SK-N-MC (cell line): ENCODE results near the gene BTBD6.

Experiments
- EZH2 ChIP-seq: fragments of 200-600 bp; sonication (generic); IDR thresholded peaks from one replicate; pipeline ENCODE4 v1.6.1; 2017; ENCODE audit warnings: antibody characterized with exemption
- FOXP2 ChIP-seq: optimal IDR thresholded peaks from 2 replicates; pipeline ENCODE3; 2011; ENCODE audit warnings: mild to moderate bottlenecking, moderate library complexity; ENCODE audit not compliant: insufficient read depth; ENCODE audit errors: extremely low read length, control extremely low read depth

GRCh38 chr14:105260959-105261358 lies 12.6 kb downstream of the BTBD6 start:
- TF ChIP-seq EZH2 (no peak), FOXP2 (no peak)
